ENCODE results near the gene PSMD2.

Gene PSMD2

GRCh38 chr3:184341925-184342324 is 42.9 kb downstream of the PSMD2 start:
- no peak for DNase-seq

- no peak for DNase-seq
Measured at GRCh38 chr3:184343200-184343876, 44.3 kb downstream of the PSMD2 start.

- no peak for DNase-seq
Measured at GRCh38 chr3:184344579-184345316, 45.7 kb downstream of the PSMD2 start.

- DNase-seq = no peak
Measured at GRCh38 chr3:184345317-184346144, 46.5 kb downstream of the PSMD2 start.

GRCh38 chr3:184346480-184347190 is 47.6 kb downstream of the PSMD2 start:
- DNase-seq = no peak

GRCh38 chr3:184347321-184348056 is 48.4 kb downstream of the PSMD2 start:
- no peak for DNase-seq

GRCh38 chr3:184348057-184348382 is 49.0 kb downstream of the PSMD2 start:
- no peak for DNase-seq

GRCh38 chr3:184349563-184350470 is 50.8 kb downstream of the PSMD2 start:
- no peak for DNase-seq

- DNase-seq = no peak
Measured at GRCh38 chr3:184350618-184351017, 51.6 kb downstream of the PSMD2 start.

- no peak for DNase-seq
Measured at GRCh38 chr3:184351511-184352148, 52.6 kb downstream of the PSMD2 start.

- no peak for DNase-seq
Measured at GRCh38 chr3:184352149-184352785, 53.2 kb downstream of the PSMD2 start.

- DNase-seq = no peak
Measured at GRCh38 chr3:184352897-184353545, 54.0 kb downstream of the PSMD2 start.

GRCh38 chr3:184353546-184353941 is 54.5 kb downstream of the PSMD2 start:
- DNase-seq = no peak

GRCh38 chr3:184354121-184354728 is 55.2 kb downstream of the PSMD2 start:
- DNase-seq = peak; percentile 64

GRCh38 chr3:184354754-184355153 is 55.7 kb downstream of the PSMD2 start:
- no peak for DNase-seq

- DNase-seq = no peak
Measured at GRCh38 chr3:184355261-184356040, 56.4 kb downstream of the PSMD2 start.

GRCh38 chr3:184357248-184358123 is 58.4 kb downstream of the PSMD2 start:
- no peak for DNase-seq

Data from T-helper 9 cell (primary cell).